PC-3 (cell line): Measurements from ENCODE around the gene REEP3. TPM values are rescaled to one million over a fixed set of nuclear protein-coding genes. Genes with fewer than 3 reads are reported as not detected.
A peak's percentile ranks its signal among the peaks of the same experiment; 100 is the strongest.

ENCODE experiments used
- ATAC-seq: fragments of 200-7000 bp; cut with Tn5 transposase; 2 replicates; pipeline ENCODE4 v1.9.1; 2020; ENCODE audit warnings: mild to moderate bottlenecking, moderate library complexity
- BruUV-seq: library from RNA; stranded (reverse); fragments of 400-500 nt; replicated peaks from 2 replicates; lab custom pipeline; 2021; lab: Mats Ljungman, UMichigan
- CTCF ChIA-PET: fragments of 300-600 bp; sonication (Branson Sonifier 250); formaldehyde crosslinking; loops from one replicate; lab custom pipeline; 2022; ENCODE audit warnings: antibody characterized with exemption; lab: Charles Lee
- POLR2A ChIA-PET: fragments of 300-600 bp; sonication (Branson Sonifier 250); formaldehyde crosslinking; loops from one replicate; lab custom pipeline; 2022; ENCODE audit warnings: antibody characterized with exemption; ENCODE audit not compliant: unreplicated experiment; lab: Charles Lee
- DNase-seq: peaks from one replicate; pipeline ENCODE4 v3.0.0-alpha.2; 2015
- H2AFZ ChIP-seq: fragments of 300-600 bp; sonication (generic); 2 replicates; pipeline ENCODE4 v1.6.0; 2016; ENCODE audit warnings: antibody characterized with exemption, low read length
- H3F3A ChIP-seq: fragments of 300-600 bp; sonication (generic); one replicate; pipeline ENCODE4 v1.6.0; 2017; ENCODE audit warnings: antibody characterized with exemption, low read length, control low read depth, mild to moderate bottlenecking; ENCODE audit not compliant: unreplicated experiment
- H3K27ac ChIP-seq: fragments of 300-600 bp; sonication (generic); 2 replicates; pipeline ENCODE4 v1.5.1; 2016; ENCODE audit warnings: mild to moderate bottlenecking, low read length
- H3K27me3 ChIP-seq: fragments of 300-600 bp; sonication (generic); 2 replicates; pipeline ENCODE4 v1.6.1; 2016; ENCODE audit warnings: low read length, mixed read lengths
- H3K36me3 ChIP-seq: fragments of 300-600 bp; sonication (generic); 2 replicates; pipeline ENCODE4 v1.6.1; 2016; ENCODE audit warnings: low read depth, mixed run types, low read length, mixed read lengths
- H3K4me1 ChIP-seq: fragments of 300-600 bp; sonication (generic); 2 replicates; pipeline ENCODE4 v1.5.1; 2016; ENCODE audit warnings: low read length; ENCODE audit not compliant: insufficient read depth
- H3K4me2 ChIP-seq: fragments of 300-600 bp; sonication (generic); 2 replicates; pipeline ENCODE4 v1.6.0; 2016; ENCODE audit warnings: low read length
- H3K4me3 ChIP-seq: fragments of 300-600 bp; sonication (generic); 2 replicates; pipeline ENCODE4 v1.5.1; 2016; ENCODE audit warnings: mild to moderate bottlenecking, low read length, mixed read lengths
- H3K79me2 ChIP-seq: fragments of 300-600 bp; sonication (generic); 2 replicates; pipeline ENCODE4 v1.6.1; 2017; ENCODE audit warnings: low read length, mixed read lengths
- H3K9ac ChIP-seq: fragments of 300-600 bp; sonication (generic); 2 replicates; pipeline ENCODE4 v1.6.0; 2016; ENCODE audit warnings: mild to moderate bottlenecking, low read length
- H3K9me2 ChIP-seq: fragments of 300-600 bp; sonication (generic); replicated peaks from 2 replicates; pipeline ENCODE4 v1.6.1; 2016; ENCODE audit warnings: mixed run types, low read length, mixed read lengths
- H3K9me3 ChIP-seq: fragments of 300-600 bp; sonication (generic); 2 replicates; pipeline ENCODE4 v1.6.1; 2016; ENCODE audit warnings: low read length, mixed read lengths
- H4K20me1 ChIP-seq: fragments of 300-600 bp; sonication (generic); 2 replicates; pipeline ENCODE4 v1.6.1; 2016; ENCODE audit warnings: low read length, mixed read lengths
- CTCF ChIP-seq: fragments of 300-600 bp; sonication (generic); conservative IDR thresholded peaks from 2 replicates; pipeline ENCODE4 v1.5.1; 2017; ENCODE audit warnings: antibody characterized with exemption, low read depth, mild to moderate bottlenecking, low read length
- EZH2 ChIP-seq: fragments of 300-600 bp; sonication (generic); IDR thresholded peaks from one replicate; pipeline ENCODE4 v1.6.1; 2017; ENCODE audit warnings: antibody characterized with exemption, mild to moderate bottlenecking, low read length; ENCODE audit not compliant: unreplicated experiment
- EZH2phosphoT487 ChIP-seq: fragments of 300-600 bp; sonication (generic); IDR thresholded peaks from 2 replicates; pipeline ENCODE4 v1.6.1; 2018; ENCODE audit warnings: mild to moderate bottlenecking, antibody characterized with exemption, low read length, borderline replicate concordance
- intact Hi-C: fragments of 100-400 bp; cut with micrococcal nuclease; formaldehyde crosslinking; loops from 2 replicates; pipeline ENCODE4 v1.9.0; 2023
- total RNA-seq: library from RNA; depleted of rRNA; stranded (reverse); fragments of >200 nt; gene quantifications from 2 replicates; pipeline ENCODE4 v1.2.3, GENCODE V29; 2014

REEP3 gene
- total RNA-seq, 1 experiment from 2014 or later: 75.2 TPM

GRCh38 chr10:63666836-63667383 lies 145.7 kb downstream of the REEP3 start:
- CTCF ChIA-PET: no interaction called here
- H3K9me3 ChIP-seq: no peaks in the 10 kb centered on the region
- DNase-seq (peak; percentile 96), ATAC-seq (peak; percentile 58)
- no peaks in the 10 kb centered on the region for H3K9me2 ChIP-seq
- no peak for TF ChIP-seq EZH2phosphoT487
- TF ChIP-seq CTCF: no peak
- no peak for TF ChIP-seq EZH2
- no peaks in the 10 kb centered on the region for H3K79me2 ChIP-seq
- peak overlapping the region; percentile 1; the same call in 1 of the 2 replicates for H3K9ac ChIP-seq
- BruUV-seq: no TSS peak
- intact Hi-C loops: loop anchor here (1.0 kb wide), 1 partner anchor 40 kb away; no protein-coding TSS in a partner anchor
- peaks cover 39% of the 10 kb centered on the region for H3K4me1 ChIP-seq
- H2AFZ ChIP-seq: no peak overlapping the region
- H3F3A ChIP-seq: peaks cover 8% of the 10 kb centered on the region
- POLR2A ChIA-PET: no interaction called here
- no peaks in the 10 kb centered on the region for H3K27me3 ChIP-seq
- no peak overlapping the region; the same call in 1 of the 2 replicates for H3K4me3 ChIP-seq
- H4K20me1 ChIP-seq: no peaks in the 10 kb centered on the region
- peak overlapping the region; percentile 51 for H3K27ac ChIP-seq
- peak overlapping the region; percentile 34 for H3K4me2 ChIP-seq
- H3K36me3 ChIP-seq: no peaks in the 10 kb centered on the region

GRCh38 chr10:63667596-63668480 lies 146.6 kb downstream of the REEP3 start:
- ChIA-PET CTCF (no interaction called here), POLR2A (interaction anchor here (0.6 kb wide), 3 partner anchors 32 to 399 kb away, joined by 3 to 6 read pairs (median 4); no protein-coding TSS in a partner anchor)
- no peaks in the 10 kb centered on the region for H3K9me3 ChIP-seq
- no peaks in the 10 kb centered on the region for H3K79me2 ChIP-seq
- ATAC-seq (no peak), DNase-seq (no peak)
- H3K4me1 ChIP-seq: peaks cover 39% of the 10 kb centered on the region
- TF ChIP-seq CTCF (no peak), EZH2 (no peak), EZH2phosphoT487 (no peak)
- H3K4me2 ChIP-seq: peak overlapping the region; percentile 34
- BruUV-seq: no TSS peak
- H3F3A ChIP-seq: peaks cover 8% of the 10 kb centered on the region
- no peaks in the 10 kb centered on the region for H3K27me3 ChIP-seq
- intact Hi-C loops: loop anchor here (1.0 kb wide), 1 partner anchor 39 kb away; no protein-coding TSS in a partner anchor
- no peak overlapping the region for H3K9ac ChIP-seq
- H2AFZ ChIP-seq: no peak overlapping the region
- H4K20me1 ChIP-seq: no peaks in the 10 kb centered on the region
- H3K36me3 ChIP-seq: no peaks in the 10 kb centered on the region
- no peak overlapping the region for H3K4me3 ChIP-seq
- no peak overlapping the region for H3K27ac ChIP-seq
- no peaks in the 10 kb centered on the region for H3K9me2 ChIP-seq
